SK-N-SH (cell line): ENCODE data around the gene TNFAIP3.

ENCODE experiments used
- CHD2 ChIP-seq: fragments of 150-350 bp; IDR thresholded peaks from 2 replicates; pipeline ENCODE4 v1.6.1; 2018; ENCODE audit warnings: low read length; ENCODE audit not compliant: partially characterized antibody
- CTCF ChIP-seq: fragments of 200-600 bp; sonication (generic); IDR thresholded peaks from 2 replicates; pipeline ENCODE4 v1.6.1; 2017; ENCODE audit warnings: antibody characterized with exemption, mild to moderate bottlenecking, moderate library complexity
- ELF1 ChIP-seq: IDR thresholded peaks from 2 replicates; pipeline ENCODE4 v1.4.0; 2012
- TEAD4 ChIP-seq: IDR thresholded peaks from 2 replicates; pipeline ENCODE4 v1.4.0; 2012; ENCODE audit warnings: mild to moderate bottlenecking, borderline replicate concordance; ENCODE audit not compliant: insufficient read depth

- no peak for TF ChIP-seq CTCF
- TF ChIP-seq ELF1, result no peak
- no peak for TF ChIP-seq CHD2
- TF ChIP-seq TEAD4, result no peak
Measured at GRCh38 chr6:137863091-137863797, 3.8 kb upstream of the TNFAIP3 start.
